B cell (primary cell): ENCODE data around the gene ATRNL1. TPM values are rescaled to one million over a fixed set of nuclear protein-coding genes. Genes with fewer than 3 reads are reported as not detected.

Experiments
- ATAC-seq: fragments of 200-7000 bp; cut with Tn5 transposase; one replicate; pipeline ENCODE4 v1.10.0; 2021; ENCODE audit warnings: low read depth, mild to moderate bottlenecking, moderate number of reproducible peaks, moderate library complexity
- CTCF ChIA-PET: fragments of 350-600 bp; sonication (Branson Sonifier 250); formaldehyde crosslinking; loops from one replicate; lab custom pipeline; 2021; ENCODE audit warnings: antibody characterized with exemption, inconsistent platforms; lab: Charles Lee
- POLR2A ChIA-PET: fragments of 350-600 bp; sonication (Branson Sonifier 250); formaldehyde crosslinking; loops from one replicate; lab custom pipeline; 2021; ENCODE audit warnings: antibody characterized with exemption; lab: Charles Lee
- DNase-seq: peaks from one replicate; pipeline ENCODE4 v3.0.0; 2013
- H2AFZ ChIP-seq: 2 replicates; pipeline ENCODE4 v1.6.1; 2012; ENCODE audit warnings: mild to moderate bottlenecking, low read depth, low read length; ENCODE audit not compliant: insufficient read depth, poor library complexity, severe bottlenecking
- H3K27ac ChIP-seq, 2 donors: 1 replicate in 1 of 2; 2 replicates in 1 of 2; pipeline ENCODE4 v1.5.1; 2012 to 2013; ENCODE audit warnings: low read length in 2 of 2, mild to moderate bottlenecking in 2 of 2, moderate library complexity in 1 of 2
- H3K27me3 ChIP-seq, 4 experiments: fragments of 200-600 bp in 1 of 4; sonication (generic) in 1 of 4; replicated peaks in 1 of 4; 1 replicate in 2 of 4; 2 replicates in 2 of 4; pipeline versions ENCODE4 v1.6.1 to v1.7.0; 2013 to 2016; ENCODE audit warnings: low read length in 3 of 4, mild to moderate bottlenecking in 2 of 4, mixed read lengths in 1 of 4, moderate library complexity in 1 of 4; ENCODE audit not compliant: insufficient read depth in 4 of 4, control insufficient read depth in 3 of 4; ENCODE audit errors: control extremely low read depth in 1 of 4
- H3K36me3 ChIP-seq, 2 experiments: replicated peaks in 1 of 2; 1 replicate in 1 of 2; 2 replicates in 1 of 2; pipeline versions ENCODE4 v1.6.1 to v1.7.1; 2013; ENCODE audit warnings: low read length in 1 of 2; ENCODE audit not compliant: insufficient read depth in 2 of 2, control insufficient read depth in 1 of 2; ENCODE audit errors: control extremely low read depth in 1 of 2, extremely low read depth in 1 of 2
- H3K4me1 ChIP-seq, 2 donors: fragments of 200-600 bp in 1 of 2; sonication (generic) in 1 of 2; 1 replicate in 1 of 2; 2 replicates in 1 of 2; pipeline versions ENCODE4 v1.5.1 to v1.6.1; 2013 to 2017; ENCODE audit warnings: low read length in 2 of 2; ENCODE audit not compliant: control insufficient read depth in 2 of 2, insufficient read depth in 2 of 2
- H3K4me2 ChIP-seq: replicated peaks from 2 replicates; pipeline ENCODE3; 2012; ENCODE audit warnings: mild to moderate bottlenecking, low read depth, low read length; ENCODE audit not compliant: poor library complexity, severe bottlenecking
- H3K4me3 ChIP-seq, 5 experiments: fragments of 200-600 bp in 1 of 5; sonication (generic) in 1 of 5; 1 replicate in 3 of 5; 2 replicates in 2 of 5; pipeline versions ENCODE4 v1.5.1 to v1.7.0; 2011 to 2016; ENCODE audit warnings: low read length in 4 of 5, mild to moderate bottlenecking in 4 of 5, low read depth in 2 of 5, control low read depth in 1 of 5, moderate library complexity in 1 of 5; ENCODE audit not compliant: insufficient read depth in 1 of 5; ENCODE audit errors: control extremely low read depth in 1 of 5, extremely low read depth in 1 of 5
- H3K79me2 ChIP-seq: fragments of 200-600 bp; sonication (generic); one replicate; pipeline ENCODE4 v1.6.0; 2016; ENCODE audit warnings: low read length; ENCODE audit not compliant: control insufficient read depth, insufficient read depth
- H3K9ac ChIP-seq: fragments of 200-600 bp; sonication (generic); 2 replicates; pipeline ENCODE4 v1.6.1; 2017; ENCODE audit warnings: mild to moderate bottlenecking, low read length, moderate library complexity
- H3K9me3 ChIP-seq, 3 donors: one replicate each; pipeline versions ENCODE4 v1.6.1 to v1.7.1; 2013; ENCODE audit warnings: low read length in 2 of 3; ENCODE audit not compliant: control insufficient read depth in 2 of 3, insufficient read depth in 1 of 3; ENCODE audit errors: control extremely low read depth in 1 of 3
- H4K20me1 ChIP-seq: 2 replicates; pipeline ENCODE4 v1.6.0; 2012; ENCODE audit warnings: mild to moderate bottlenecking, low read length; ENCODE audit not compliant: insufficient read depth, control insufficient read depth, poor library complexity, severe bottlenecking
- H3K27ac Mint-ChIP-seq: one replicate; pipeline ENCODE4 v1.8.0; 2021; ENCODE audit warnings: mixed read lengths
- H3K27me3 Mint-ChIP-seq: one replicate; pipeline ENCODE4 v1.8.0; 2021; ENCODE audit warnings: mixed read lengths
- H3K4me1 Mint-ChIP-seq: one replicate; pipeline ENCODE4 v1.8.0; 2021; ENCODE audit warnings: mixed read lengths
- H3K4me3 Mint-ChIP-seq: one replicate; pipeline ENCODE4 v1.8.0; 2021; ENCODE audit warnings: mixed read lengths
- H3K9me3 Mint-ChIP-seq: one replicate; pipeline ENCODE4 v1.8.0; 2022; ENCODE audit warnings: mixed read lengths; ENCODE audit not compliant: insufficient read depth
- EZH2 ChIP-seq: IDR thresholded peaks from 2 replicates; pipeline ENCODE4 v1.6.1; 2012; ENCODE audit warnings: borderline replicate concordance, low read depth, mild to moderate bottlenecking, moderate library complexity, low read length; ENCODE audit not compliant: insufficient read depth, poor library complexity, severe bottlenecking
- WGBS: methylation state at CpG from one replicate; pipeline ENCODE4 v1.1.5; 2013; ENCODE audit warnings: missing lambda C conversion rate; ENCODE audit not compliant: insufficient coverage; 5-methylcytosine and 5-hydroxymethylcytosine counted together
- intact Hi-C: fragments of 100-400 bp; cut with micrococcal nuclease; formaldehyde crosslinking; loops from one replicate; pipeline ENCODE4 v1.10.0; 2022
- polyA plus RNA-seq: library from polyadenylated mRNA; depleted of rRNA; stranded (reverse); fragments of >200 nt; gene quantifications from 2 replicates; pipeline ENCODE4 v1.2.3, GENCODE V29; 2012
- total RNA-seq, 2 donors: library from RNA; stranded (reverse); fragments of 120-200 nt in 1 of 2; gene quantifications; 1 replicate in 1 of 2; 2 replicates in 1 of 2; pipeline versions ENCODE4 v1.2.3 to v1.2.4, GENCODE V29; 2013 to 2022
- TF ChIP-seq, protein P1 (sequence below): fragments of 200-600 bp; IDR thresholded peaks from one replicate; pipeline ENCODE4 v1.8.0; 2022; ENCODE audit warnings: antibody characterized with exemption, mild to moderate bottlenecking

ATRNL1 gene
- total and polyA plus RNA-seq, 2 donors (not counting 1 experiment from before 2014, with no cell fraction given) = 0.24 to 2.2 TPM

DNA sequence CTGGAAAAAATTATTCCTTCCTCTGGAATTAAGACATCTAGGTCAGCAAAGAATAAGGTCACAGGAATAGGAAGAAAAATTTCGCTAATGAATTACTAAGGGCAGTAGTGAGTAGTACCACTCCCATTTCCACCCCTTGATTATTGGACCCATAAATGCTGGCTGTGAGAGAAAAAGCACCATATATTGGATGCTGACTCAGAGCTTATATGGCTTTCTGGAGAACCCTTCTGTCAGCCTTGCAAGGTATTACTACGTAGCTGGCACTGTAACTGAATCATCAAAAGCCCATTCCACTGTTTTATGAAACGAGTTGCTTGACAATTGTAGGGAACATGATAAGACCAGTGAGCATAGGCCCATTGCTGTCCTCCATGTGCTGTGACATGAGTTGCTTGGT, 179.3 kb downstream of the ATRNL1 start:
- Histone ChIP-seq H3K4me3 (no peak overlapping the region), H3K79me2 (no peaks in the 10 kb centered on the region), H4K20me1 (no peaks in the 10 kb centered on the region), H3K4me2 (no peak overlapping the region), H3K36me3 (no peaks in the 10 kb centered on the region), H2AFZ (no peak overlapping the region), H3K9me3 (no peaks in the 10 kb centered on the region), H3K9ac (no peak overlapping the region), H3K4me1 (no peaks in the 10 kb centered on the region), H3K27me3 (no peaks in the 10 kb centered on the region), H3K27ac (no peak overlapping the region)
- ChIA-PET CTCF (no interaction called here), POLR2A (no interaction called here)
- ATAC-seq = no peak
- intact Hi-C loops = no loop called here
- Mint-ChIP-seq H3K27me3 (no peaks in the 10 kb centered on the region), H3K9me3 (no peaks in the 10 kb centered on the region), H3K4me1 (no peaks in the 10 kb centered on the region), H3K4me3 (no peak overlapping the region), H3K27ac (no peak overlapping the region)
- 75% methylated on average over 2 of the region's 3 CpGs for WGBS
- no peak for DNase-seq
- TF ChIP-seq, protein P1, sequence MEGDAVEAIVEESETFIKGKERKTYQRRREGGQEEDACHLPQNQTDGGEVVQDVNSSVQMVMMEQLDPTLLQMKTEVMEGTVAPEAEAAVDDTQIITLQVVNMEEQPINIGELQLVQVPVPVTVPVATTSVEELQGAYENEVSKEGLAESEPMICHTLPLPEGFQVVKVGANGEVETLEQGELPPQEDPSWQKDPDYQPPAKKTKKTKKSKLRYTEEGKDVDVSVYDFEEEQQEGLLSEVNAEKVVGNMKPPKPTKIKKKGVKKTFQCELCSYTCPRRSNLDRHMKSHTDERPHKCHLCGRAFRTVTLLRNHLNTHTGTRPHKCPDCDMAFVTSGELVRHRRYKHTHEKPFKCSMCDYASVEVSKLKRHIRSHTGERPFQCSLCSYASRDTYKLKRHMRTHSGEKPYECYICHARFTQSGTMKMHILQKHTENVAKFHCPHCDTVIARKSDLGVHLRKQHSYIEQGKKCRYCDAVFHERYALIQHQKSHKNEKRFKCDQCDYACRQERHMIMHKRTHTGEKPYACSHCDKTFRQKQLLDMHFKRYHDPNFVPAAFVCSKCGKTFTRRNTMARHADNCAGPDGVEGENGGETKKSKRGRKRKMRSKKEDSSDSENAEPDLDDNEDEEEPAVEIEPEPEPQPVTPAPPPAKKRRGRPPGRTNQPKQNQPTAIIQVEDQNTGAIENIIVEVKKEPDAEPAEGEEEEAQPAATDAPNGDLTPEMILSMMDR = no peak
- no peak for TF ChIP-seq EZH2

DNA sequence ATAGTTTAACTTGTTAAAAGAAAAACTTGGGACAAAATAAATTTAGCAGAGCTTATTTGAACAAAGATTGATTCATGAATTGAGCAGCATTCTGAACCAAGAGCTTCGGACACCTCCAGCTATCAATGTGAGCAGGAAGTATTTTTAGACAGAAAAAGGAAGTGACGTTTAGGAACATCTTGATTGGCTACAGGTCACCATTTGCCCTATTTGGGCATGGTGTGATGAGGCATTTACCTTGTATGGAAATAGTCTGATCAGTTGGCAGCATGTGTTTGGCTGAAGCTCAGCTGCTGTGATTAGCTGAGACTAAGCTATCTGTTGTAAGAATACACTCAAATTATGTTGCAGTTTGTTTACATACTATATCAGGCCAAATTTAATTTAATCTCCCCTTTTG, 185.1 kb downstream of the ATRNL1 start:
- no peaks in the 10 kb centered on the region for H4K20me1 ChIP-seq
- intact Hi-C loops = no loop called here
- TF ChIP-seq, protein P1 = no peak
- TF ChIP-seq EZH2 = no peak
- H3K9me3 ChIP-seq = no peaks in the 10 kb centered on the region
- Mint-ChIP-seq H3K4me1 (no peaks in the 10 kb centered on the region), H3K27me3 (no peaks in the 10 kb centered on the region), H3K27ac (no peak overlapping the region), H3K4me3 (no peak overlapping the region), H3K9me3 (no peaks in the 10 kb centered on the region)
- 67% methylated on average over 1 of the region's 2 CpGs for WGBS
- H2AFZ ChIP-seq = no peak overlapping the region
- H3K27me3 ChIP-seq = no peaks in the 10 kb centered on the region
- CTCF ChIA-PET = no interaction called here
- H3K4me2 ChIP-seq = no peak overlapping the region
- POLR2A ChIA-PET = no interaction called here
- ATAC-seq (no peak), DNase-seq (no peak)
- H3K36me3 ChIP-seq = no peaks in the 10 kb centered on the region
- H3K4me3 ChIP-seq = no peak overlapping the region
- H3K27ac ChIP-seq = no peak overlapping the region
- no peak overlapping the region for H3K9ac ChIP-seq
- H3K79me2 ChIP-seq = no peaks in the 10 kb centered on the region
- H3K4me1 ChIP-seq = no peaks in the 10 kb centered on the region
